Astrocyte of the spinal cord (primary cell): Measurements from ENCODE around the gene ARF3.

Experiments
- DNase-seq: peaks from one replicate; pipeline ENCODE4 v3.0.0; 2011; ENCODE audit warnings: low read depth, low spot score
- H3K4me3 ChIP-seq: 2 replicates; pipeline ENCODE4 v1.5.1; 2011; ENCODE audit warnings: low read depth, mild to moderate bottlenecking, low read length, moderate library complexity
- in situ Hi-C: cut with HindIII; loops from 2 replicates; pipeline ENCODE4 v1.10.0; 2017; ENCODE audit warnings: low sequenced_read_pairs
- TF ChIP-seq, protein P1 (sequence below): IDR thresholded peaks from 2 replicates; pipeline ENCODE4 v1.5.1; 2012; ENCODE audit warnings: low read depth, mild to moderate bottlenecking, low read length, inconsistent platforms

ARF3 gene

GRCh38 chr12:48970702-48971334 is 13.5 kb upstream of the ARF3 start:
- DNase-seq = no peak
- H3K4me3 ChIP-seq = no peak overlapping the region
- in situ Hi-C loops = no loop called here
- TF ChIP-seq, protein P1, sequence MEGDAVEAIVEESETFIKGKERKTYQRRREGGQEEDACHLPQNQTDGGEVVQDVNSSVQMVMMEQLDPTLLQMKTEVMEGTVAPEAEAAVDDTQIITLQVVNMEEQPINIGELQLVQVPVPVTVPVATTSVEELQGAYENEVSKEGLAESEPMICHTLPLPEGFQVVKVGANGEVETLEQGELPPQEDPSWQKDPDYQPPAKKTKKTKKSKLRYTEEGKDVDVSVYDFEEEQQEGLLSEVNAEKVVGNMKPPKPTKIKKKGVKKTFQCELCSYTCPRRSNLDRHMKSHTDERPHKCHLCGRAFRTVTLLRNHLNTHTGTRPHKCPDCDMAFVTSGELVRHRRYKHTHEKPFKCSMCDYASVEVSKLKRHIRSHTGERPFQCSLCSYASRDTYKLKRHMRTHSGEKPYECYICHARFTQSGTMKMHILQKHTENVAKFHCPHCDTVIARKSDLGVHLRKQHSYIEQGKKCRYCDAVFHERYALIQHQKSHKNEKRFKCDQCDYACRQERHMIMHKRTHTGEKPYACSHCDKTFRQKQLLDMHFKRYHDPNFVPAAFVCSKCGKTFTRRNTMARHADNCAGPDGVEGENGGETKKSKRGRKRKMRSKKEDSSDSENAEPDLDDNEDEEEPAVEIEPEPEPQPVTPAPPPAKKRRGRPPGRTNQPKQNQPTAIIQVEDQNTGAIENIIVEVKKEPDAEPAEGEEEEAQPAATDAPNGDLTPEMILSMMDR = no peak

DNA sequence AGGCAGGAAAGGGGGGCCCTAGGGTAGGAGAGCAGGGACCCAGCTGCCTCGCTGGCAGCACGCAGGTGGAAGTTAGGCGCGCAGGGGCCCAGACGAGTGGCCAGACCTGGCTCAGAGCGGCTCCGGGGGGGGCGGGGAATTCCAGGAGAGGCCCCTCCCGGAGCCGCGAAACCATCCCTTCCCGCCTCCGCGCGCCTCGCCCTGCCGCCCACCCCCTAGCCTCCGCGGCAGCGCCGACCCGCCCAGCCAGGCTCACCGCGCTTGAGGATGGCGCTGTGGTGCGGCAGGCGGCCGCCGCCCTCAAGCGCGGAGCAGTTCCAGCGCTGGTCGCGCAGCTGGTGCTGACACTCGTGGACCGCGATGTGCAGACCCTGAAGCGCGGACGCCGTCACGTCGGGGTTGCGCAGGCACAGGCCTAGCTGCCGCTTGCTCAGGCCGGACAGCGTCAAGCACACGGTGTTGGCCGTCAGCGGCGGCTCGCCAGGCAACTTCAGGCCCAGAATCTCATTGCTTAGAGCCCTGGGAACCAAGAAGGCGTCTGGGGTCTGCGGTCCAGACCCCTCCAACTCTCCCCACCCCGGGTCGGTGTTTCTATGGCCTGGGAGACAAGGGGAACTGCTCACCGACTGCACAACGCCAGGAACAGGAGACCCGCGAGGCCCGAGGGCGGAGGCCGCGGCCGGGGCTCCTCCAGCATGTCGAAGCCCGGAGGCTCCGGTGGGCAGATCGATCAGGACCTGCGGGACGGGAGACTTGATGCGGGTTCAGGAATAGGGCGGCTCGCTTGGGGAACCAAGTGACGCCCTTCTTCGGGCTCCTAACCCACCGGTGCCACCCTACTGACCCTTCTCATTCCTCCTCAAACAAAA is 12.8 kb upstream of the ARF3 start:
- no peak overlapping the region for H3K4me3 ChIP-seq
- TF ChIP-seq, protein P1 = peak; percentile 11
- no peak for DNase-seq
- in situ Hi-C loops = no loop called here

DNA sequence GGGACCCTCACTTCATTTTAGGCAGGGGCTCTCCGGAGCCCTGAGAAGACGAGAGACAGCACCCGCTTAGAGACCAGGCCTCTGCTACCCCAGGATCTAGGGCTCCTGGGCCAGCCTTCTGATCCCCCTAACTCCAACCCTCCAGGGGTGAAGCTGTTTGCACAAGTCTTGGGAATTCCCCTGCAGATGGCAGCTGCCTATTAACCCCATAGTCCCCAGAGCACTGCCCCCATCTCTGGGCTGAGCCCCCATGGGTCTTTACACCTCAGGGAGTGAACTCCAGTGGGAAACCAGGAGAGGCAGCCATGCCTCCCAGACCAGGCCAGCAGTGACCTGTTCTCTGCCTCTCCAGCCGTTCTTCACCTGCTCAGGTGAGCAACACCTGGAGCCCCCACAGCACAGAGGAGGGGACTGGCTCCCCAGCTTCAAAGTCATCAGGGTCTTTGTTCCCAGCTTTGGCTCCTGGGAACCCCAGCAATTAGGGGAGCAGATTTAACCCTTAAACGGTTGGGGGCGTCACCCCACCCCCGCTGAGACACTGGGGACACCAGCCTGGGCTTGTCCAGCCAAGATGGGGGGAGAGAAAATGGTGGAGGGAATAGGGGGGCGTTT is 12.0 kb upstream of the ARF3 start:
- DNase-seq = no peak
- in situ Hi-C loops = no loop called here
- TF ChIP-seq, protein P1 = no peak
- H3K4me3 ChIP-seq = no peak overlapping the region

DNA sequence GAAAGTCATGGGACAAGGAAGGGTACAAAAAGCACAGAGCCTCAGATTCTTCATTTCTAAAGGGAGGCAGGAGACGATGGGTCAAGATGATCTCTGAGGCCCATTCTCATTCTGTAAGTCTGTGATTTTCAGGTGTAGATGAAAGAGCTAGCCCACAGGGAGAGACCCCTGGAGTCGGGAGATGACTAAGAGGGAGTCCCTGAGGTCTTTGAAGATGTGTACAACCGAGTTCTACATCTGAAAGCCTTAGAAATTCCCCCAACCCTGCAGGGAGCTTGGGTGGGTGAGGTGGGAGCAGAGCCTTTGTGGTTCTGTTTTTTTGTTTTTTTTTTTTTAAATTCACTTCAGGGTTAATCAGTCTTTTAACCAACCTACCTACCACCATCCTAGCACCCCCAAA is 11.2 kb upstream of the ARF3 start:
- DNase-seq = no peak
- in situ Hi-C loops = no loop called here
- TF ChIP-seq, protein P1 = no peak

GRCh38 chr12:48967991-48968390 is 10.7 kb upstream of the ARF3 start:
- no peak for DNase-seq
- TF ChIP-seq, protein P1 = no peak
- in situ Hi-C loops = no loop called here
- no peak overlapping the region for H3K4me3 ChIP-seq

More for the DNA sequence above, 11.2 kb upstream of the ARF3 start:
- H3K4me3 ChIP-seq = no peak overlapping the region

- TF ChIP-seq, protein P1 = no peak
- no peak for DNase-seq
- in situ Hi-C loops = no loop called here
- H3K4me3 ChIP-seq = no peak overlapping the region
Measured at GRCh38 chr12:48966177-48966895, 9.0 kb upstream of the ARF3 start.
